ENCODE results near the gene VPS33B.
"Not testable (repeated sequence)": the region's sequence is repeated elsewhere in the genome, so short reads cannot be mapped to it uniquely, and the experiment has no call there.

Gene VPS33B

DNA sequence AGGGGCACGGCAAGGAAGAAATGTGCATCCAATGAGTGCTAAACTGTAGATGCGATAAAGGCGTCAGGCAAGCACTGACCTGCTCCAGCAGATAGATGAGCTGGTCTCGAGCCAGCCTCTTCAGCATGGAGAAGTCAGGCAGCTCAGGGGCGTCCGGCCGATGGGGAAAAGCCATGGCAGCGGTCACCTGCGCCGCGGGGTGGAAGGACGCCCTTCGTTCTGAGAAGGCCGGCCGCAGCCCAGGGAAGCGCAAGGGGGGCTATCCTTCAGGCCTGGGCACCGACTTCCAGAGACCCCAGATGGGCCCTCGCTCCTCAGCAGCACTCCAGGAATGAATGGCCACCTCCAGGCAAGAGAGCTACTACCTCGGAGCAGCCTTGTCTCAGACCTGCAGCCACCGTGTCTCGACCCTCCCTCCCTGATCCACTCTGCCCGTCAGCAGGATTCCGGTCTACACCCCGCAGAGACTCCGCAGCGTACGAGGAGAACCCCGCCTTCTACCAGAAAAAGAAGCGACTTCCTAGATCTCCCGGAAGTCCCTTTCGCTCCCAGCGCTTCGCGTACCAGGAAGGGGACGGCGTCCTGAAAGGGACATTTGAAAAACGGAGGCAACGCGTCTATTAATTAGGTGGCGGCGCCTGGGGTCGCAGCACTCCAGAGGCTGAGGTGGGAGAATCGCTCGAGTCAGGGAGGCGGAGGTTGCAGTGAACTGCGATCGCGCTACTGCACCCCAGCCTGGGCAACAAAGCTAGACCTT lies at the start of gene VPS33B:
VPS33B (minus strand) TSS at position 520 of the 757 bp plus-strand sequence; CDS start at position 175, 345 bp downstream.
- DNase-seq (ENCODE audit: low read depth) = peak; percentile 15

DNA sequence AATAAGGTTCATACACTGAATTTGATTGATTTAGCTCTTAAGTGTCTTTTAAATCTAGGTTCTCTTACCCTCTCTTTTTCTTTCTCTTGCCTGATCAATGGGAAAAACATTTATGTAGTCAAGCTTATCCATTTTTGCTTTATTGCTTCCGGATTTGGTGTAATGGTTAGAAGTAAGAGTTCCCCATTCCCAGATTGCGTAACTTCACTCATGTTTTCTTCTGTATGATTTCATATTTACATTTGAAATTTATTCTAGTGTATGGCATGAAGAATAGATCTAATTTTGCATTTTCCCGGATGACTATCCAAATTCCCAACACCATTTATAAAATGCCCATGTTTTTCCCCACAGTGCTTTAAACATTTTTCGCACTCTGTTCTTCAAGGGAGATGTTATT lies 49.8 kb upstream of the VPS33B start:
- DNase-seq (ENCODE audit: low read depth) = no peak

DNA sequence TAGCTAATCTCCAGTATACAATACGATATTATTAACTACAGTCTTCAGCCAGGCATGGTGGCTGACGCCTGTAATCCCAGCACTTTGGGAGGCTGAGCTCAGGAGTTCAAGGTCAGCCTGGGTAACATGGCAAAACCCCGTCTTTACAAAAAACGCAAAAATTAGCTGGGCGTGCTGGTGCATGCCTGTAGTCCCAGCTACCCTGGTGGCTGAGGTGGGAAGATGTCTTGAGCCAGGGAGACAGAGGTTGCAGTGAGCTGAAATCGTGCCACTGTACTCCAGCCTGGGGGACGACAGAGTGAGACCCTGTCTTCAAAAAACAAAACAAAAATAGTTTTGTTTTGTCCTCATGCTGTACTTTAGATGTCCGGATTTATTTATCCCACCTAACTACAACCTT lies 48.5 kb upstream of the VPS33B start:
- DNase-seq (ENCODE audit: low read depth) = no peak

DNA sequence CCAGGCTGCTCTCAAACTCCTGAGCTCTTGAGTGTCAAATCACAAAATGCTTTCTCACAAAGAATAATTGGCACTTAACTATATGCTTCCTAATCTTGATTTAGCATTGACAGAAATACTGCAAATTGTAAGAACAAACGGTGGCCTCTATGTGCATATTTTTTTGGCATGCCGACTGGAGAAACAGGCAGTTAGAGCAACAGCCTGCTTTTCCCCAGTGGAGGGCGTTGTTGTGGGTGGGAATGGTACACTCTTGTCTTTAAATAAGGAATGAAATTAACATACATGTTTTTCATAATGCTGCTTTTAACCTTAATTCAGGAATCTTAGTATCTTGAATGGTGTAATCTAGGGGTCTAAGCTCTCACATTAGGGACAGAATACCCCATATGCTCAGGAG lies 46.6 kb upstream of the VPS33B start:
- DNase-seq (ENCODE audit: low read depth) = no peak

DNA sequence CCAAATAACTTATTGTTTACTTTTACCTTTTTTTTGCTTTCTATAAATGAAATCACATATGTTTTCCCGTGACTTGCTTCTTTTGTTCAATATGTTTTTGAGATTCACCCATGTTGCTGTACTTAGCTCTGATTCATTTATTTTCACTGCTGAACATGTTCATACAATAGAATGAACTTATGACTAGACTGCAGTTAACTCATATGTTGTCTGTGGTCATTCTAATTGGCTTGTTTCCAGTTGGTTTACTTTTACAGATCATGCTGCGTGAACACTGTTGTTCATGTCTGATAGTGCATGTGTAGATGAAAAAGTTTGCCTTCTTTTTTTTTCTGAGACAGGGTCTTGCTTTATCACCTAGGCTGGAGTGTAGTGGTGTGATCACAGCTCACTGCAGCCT lies 46.0 kb upstream of the VPS33B start:
- DNase-seq (ENCODE audit: low read depth) = no peak

DNA sequence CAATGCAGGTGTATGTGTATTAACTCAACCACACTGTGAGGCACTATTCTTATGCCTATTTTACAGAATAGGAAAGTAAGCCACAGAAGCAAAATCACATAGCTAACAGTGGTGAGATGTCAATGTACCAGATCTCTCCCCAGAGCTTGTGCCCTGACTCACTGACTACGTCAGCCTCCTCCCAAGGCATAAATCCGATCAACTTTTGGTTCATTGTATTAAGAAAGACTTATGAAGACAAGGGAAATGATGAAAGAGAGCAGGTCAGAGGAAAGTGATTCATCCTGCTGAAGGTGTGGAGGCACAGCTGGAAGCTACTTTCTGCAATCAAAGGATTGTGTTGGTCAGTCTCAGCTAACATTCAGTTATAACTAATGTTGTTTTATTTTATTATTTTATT lies 44.6 kb upstream of the VPS33B start:
- no peak for DNase-seq (ENCODE audit: low read depth)

DNA sequence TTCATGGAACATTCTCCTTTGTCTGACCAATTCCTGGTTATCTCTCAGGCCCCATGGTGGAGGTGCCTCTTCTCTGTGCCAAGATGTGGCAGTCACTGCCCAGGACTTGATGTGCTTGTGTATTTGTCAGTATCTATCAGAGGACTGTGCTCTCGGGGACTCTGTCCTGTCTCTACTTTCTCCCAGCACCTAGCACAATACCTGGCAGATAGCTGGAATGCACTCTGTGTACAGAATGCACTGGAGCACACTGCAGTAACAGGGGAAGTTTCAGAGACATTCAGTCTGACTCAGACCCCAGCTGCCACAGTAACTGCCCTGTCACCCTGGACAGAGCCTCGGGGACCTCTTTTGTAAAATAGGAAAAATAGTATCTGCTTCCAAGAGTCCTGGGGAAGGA lies 43.1 kb upstream of the VPS33B start:
- DNase-seq (ENCODE audit: low read depth) = no peak

DNA sequence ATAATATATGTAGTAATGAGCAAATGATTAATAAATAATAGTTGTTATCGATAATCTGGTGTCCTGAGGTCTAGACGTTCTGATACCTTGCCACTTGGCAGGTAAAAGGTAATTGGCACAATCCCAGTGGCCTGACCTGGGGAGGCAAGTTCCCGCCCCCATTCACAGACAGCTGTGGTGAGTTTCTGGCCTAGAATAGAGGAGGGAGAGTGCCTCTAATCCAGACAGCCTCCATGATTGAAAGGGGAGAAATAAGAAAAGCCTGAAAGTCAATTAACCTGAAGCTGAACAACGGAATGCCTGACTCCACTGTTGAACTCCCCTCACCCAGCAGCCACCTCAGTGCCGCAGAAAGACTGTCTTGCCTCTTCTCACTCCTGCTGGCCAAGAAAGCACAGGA lies 39.6 kb upstream of the VPS33B start:
- no peak for DNase-seq (ENCODE audit: low read depth)

DNA sequence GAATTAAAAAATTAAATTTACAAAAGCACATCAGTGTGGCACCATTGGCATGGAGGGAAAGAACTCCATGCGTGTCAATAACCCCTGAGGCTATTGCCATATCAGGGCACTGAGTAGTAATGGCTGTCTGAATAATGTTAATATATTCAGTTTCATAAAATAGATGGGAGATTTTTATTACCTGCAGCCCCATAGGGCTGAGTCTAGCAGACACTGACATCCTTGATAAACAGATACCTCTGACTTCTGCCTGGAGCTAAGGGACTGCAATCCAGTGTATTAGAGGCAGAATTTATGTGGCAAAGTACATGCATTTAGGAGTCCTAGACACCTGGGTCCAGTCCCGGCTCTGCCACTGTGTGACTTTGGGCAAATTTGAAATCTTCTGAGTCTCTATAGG lies 38.8 kb upstream of the VPS33B start:
- DNase-seq (ENCODE audit: low read depth) = no peak

DNA sequence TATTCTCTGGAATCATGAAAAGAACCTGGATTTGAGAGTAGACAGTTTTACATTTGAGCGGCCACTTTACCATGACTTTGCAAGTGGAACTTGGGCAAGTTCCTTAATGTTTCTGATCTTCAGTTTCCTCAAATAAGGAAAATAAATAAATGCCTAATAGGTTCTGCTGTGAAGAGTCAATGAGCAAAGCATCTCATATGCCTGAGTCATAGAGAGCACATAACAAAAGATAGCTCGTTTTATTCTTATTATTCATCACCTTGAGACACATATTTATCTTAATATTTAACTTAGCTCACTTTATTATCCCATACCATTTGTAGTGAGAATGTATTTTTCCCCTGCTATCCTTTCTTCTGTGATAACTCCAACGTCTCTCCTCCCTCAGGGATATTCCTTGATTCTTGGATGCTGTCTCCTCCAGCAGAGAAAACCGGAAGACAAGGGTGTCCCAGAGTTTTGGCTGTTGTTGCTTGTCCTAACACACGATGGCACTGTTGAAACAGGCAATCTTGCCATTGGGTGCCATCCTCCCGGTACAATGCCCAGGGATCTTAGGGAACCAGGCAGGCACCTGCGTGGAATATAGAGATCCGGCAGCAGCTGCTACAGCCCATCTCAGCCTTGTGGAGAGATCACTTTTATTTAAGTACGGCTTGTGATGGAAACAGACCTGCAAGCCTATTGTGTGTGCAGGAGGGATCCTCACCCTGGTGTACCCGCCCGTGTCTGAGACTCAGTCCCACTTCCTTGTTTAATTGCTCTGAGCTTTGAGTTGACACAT lies 33.3 kb upstream of the VPS33B start:
- DNase-seq (ENCODE audit: low read depth) = no peak

DNA sequence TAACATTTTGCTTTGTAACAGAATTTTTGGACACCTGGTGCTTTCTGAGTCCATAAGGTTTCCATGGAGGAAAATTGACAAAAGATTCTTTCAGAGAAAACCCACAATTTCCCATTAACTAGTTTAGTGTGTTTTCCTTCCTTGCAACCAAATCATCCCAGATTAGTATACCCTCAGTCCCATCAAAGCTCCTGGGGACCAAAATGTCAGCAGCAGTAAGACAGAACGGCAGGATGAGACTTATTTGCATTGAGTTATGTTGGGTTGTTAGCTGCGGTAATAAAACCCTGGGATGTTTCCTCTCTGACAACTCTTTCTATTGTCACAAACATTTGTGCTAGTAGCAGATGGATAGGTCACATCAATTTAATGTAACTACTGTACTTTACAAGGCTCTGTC lies 32.4 kb upstream of the VPS33B start:
- no peak for DNase-seq (ENCODE audit: low read depth)

DNA sequence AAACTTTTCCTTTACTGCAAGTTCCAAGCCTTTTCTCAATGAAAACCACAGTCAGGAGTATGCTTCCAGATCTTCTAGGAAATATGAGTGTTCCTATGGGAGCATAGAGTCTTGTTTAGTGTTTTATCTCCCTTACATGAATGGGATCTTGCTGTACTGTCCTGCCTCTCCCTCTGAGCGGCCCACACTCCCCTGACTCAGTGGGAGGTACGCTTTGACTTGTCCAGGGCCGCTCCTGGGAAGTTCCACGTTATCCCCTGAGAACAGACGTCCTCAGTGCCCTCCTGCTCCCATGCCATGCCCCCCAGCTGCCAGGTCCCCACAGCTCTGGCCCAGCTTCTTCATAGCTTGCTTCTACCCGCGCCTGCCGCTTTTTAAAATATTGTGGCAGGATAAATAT lies 28.9 kb upstream of the VPS33B start:
- no peak for DNase-seq (ENCODE audit: low read depth)

DNA sequence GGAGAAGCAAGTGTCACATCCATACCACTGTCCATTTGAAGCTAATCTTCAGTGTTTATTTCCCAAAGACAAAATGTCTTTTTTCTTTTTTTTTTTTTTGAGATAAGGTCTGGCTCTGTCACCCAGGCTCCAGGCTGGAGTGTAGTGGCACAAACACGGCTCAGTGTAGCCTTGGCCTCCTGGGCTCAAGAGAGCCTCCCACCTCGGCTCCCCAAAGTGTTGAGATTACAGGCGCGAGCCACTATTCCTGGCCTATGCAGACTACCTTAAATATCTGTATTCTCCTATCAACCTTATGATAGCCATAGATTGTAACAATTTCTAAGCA lies 27.7 kb upstream of the VPS33B start:
- no peak for DNase-seq (ENCODE audit: low read depth)

DNA sequence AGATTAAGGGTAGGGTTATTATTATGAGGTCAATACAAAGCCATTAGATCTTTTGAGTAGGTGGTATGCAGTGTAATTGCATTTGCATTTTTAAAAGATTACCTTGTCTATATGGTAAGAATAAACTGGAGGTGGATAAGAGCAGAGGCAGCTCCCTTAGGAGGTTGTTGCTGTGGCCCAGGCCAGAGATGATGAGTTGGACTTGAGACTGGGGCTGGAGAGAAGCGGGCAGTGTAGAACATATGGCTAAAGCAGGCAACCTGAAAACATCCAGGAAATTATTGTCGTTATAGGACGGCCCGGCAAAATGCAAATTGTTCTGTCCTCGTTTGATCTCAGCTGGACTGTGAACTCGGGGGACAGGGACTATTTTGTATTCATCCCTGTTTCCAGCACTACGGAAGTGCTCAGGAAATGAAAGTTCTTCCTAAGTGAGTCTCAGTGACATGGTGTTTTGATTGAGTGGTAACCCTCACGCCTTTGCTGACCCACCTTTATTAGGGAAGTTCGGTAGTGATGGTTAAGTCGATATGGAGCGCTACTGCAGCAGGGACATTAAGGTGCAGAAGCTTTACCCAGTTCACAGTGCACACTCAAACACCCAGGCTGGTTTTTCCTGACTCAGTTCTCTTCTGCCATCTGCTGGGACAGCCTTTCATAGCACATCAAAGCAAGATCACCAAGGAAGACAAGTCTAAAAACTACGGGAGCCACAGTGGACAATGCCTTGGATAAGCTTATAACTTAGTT lies 27.2 kb upstream of the VPS33B start:
- no peak for DNase-seq (ENCODE audit: low read depth)

DNA sequence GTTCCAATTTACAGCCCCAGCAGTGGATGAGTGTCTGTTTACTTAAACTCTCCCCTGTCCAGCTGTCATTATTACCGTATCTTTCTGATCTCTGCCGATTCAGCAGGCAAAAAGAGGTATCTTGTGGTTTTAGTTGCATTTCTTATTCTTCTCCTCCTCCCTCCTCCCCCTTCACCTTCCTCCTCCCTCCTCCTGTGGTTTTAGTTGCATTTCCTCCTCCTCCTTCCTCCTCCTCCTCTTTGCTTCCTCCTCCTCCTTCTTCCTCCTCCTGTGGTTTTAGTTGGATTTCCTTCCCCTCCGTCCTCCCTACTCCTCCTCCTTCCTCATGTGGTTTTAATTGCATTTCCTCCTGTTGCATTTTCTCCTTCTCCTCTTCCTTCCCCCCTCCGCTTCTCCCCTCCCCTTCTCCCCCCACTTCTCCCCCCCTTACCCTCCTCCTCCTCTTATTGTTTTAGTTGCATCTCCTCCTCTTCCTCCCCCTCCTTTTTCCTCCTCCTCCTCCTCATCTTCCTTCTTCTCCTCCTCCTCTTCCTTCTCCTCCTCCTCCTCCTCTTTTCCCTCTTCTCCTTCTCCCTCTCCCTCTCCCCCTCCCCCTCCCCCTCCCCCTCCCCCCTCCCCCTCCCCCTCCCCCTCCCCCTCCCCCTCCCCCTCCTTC lies 25.3 kb upstream of the VPS33B start:
- no peak for DNase-seq (ENCODE audit: low read depth)

DNA sequence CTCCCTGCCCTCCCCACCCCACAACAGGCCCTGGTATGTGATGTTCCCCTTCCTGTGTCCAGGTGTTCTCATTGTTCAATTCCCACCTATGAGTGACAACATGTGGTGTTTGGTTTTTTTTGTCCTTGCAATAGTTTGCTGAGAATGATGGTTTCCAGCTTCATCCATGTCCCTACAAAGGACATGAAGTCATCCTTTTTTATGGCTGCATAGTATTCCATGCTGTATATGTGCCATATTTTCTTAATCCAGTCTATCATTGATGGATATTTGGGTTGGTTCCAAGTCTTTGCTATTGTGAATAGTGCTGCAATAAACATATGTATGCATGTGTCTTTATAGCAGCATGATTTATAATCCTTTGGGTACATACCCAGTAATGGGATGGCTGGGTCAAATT lies 23.7 kb upstream of the VPS33B start:
- not testable (repeated sequence) for DNase-seq (ENCODE audit: low read depth)

DNA sequence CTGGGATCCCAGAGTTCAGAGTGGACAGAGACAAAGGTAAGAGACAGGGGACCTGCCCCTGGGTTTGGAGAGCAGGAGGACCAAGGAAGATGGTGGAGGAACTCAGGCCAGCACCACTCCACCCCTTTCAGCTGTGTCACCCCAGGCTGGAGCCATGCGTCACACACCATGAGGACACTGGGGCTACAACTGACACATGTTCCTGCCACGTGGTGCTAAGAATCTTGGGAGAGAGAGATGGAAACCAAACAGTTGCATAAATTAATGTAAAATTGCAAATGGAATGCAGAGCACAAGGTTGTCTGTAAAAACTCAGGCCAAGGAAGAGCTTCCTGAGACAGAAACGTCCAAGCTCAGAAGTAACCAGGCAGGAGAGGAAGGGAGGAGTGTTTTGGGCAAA lies 22.7 kb upstream of the VPS33B start:
- no peak for DNase-seq (ENCODE audit: low read depth)

DNA sequence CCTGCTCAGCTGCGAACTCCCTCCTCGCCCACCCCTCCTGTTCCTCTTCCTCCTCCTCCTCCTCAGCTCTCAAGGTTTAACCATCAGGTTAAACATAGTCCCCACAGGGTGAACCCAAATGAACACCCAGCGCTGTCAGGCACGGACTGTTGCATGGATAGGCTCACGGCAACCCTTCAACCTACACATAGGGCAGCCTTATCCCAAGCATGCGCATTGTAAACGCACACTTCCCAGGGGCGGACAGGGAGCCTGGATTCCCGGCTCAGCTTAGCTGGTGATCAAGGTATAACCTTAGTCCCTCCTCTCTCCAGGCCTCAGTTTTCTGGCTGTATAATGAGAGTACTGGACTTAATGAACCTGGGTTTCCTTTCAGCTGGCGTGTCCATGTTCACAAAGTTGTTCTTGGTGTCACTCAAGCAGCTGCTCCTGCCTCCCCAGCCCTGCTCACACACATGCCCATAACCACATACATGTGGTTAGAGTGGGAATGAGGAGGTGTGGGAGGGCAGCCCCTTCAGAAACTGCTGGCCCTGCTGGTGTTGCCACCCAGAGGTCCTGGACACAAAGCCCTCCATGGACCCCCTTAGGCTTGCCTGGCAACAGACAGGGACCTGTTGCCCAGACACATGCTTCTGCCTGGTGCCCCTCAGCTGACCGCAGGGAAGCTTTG lies 20.9 kb upstream of the VPS33B start:
- DNase-seq (ENCODE audit: low read depth) = no peak

DNA sequence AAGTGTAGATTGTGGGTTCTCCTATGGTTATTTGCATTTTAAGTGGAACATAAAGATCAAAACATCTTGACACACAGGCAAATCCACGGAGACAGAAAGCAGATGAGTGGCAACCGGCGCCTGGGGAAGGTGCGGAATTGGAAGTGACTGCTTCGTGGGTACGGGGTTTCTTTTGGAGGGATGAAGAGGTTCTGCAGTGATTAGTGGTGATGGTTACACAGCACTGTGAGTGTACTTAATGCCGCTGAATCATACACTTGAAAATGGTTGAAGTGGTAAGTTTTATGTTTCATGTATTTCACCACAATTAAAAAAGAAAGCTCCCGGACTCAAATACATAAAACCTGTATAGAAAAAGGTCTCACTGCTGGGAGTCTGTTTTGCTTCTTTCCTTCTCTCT lies 18.5 kb upstream of the VPS33B start:
- DNase-seq (ENCODE audit: low read depth) = no peak

DNA sequence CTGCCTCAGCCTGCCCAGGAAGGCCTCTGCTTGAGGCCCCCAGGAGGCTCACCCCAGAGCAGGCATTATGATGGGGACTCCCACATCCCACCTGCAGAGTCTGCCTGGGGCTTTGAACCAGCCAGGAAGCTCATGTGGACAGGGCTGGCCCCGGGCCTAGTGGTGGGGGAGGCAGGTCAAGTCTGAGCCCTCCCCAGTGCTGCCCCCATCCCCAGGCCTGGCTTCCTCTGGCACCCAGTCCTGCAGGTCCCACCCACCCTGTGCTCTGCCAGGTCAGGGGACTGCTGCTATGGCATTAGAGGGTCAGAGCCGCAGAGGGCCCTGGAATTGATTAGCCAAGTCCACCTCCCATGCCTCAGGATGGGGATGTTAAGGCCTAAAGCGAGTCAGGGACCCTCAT lies 17.6 kb upstream of the VPS33B start:
- DNase-seq (ENCODE audit: low read depth) = no peak

DNA sequence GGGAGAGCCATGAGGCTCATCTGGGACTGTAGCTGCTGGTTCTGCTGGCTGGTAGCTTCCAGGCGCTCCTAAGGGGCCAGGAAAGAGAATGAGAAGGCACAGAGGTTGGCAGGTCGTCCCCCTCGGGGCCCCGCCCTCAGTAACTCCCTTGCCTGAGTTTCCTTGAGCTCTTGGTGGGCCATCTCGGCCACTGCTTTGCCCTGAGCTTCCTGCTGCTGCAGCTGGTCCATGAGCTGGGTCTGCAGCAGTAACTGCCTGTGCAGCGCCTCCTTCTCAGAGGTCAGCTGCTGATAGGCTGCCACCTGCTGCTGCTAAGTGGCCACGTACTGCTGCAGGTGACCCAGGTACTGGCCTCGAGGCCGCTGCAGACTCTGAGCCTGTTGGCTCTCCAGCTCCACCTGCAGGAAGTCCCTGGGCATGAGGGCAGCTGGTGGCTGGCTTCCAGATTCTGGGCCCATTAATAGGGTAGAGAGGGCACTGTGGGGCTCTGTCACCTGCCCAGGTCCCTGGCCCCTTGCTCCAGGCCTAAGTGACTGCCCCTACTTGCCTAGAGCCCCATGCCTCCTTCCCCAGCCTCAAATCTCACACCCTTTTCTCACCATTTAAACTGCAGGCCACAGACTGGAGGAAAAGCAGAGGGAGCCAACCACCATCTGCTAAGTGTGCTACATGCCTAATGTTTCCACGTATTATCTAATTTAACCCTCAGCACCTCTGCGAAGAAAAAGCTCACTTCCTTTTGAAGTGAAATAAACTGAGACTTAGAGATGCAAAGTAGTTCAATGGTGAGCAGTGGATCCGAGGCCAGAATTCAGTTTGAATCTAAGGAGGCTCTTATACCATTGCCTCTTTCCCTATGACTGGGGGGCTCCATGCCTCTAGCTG lies 10.8 kb upstream of the VPS33B start:
- DNase-seq (ENCODE audit: low read depth) = no peak

Measured in non-pigmented ciliary epithelial cell (primary cell).